ENCODE measurements around the gene FN3KRP.
A peak's percentile ranks its signal among the peaks of the same experiment; 100 is the strongest.

The FN3KRP gene

GRCh38 chr17:82687375-82687861, 29.1 kb upstream of the FN3KRP start:
- no peak for DNase-seq (ENCODE audit: low spot score)

- DNase-seq (ENCODE audit: low spot score) = no peak
Observed at GRCh38 chr17:82687871-82688270, 28.6 kb upstream of the FN3KRP start.

- no peak for DNase-seq (ENCODE audit: low spot score)
Observed at GRCh38 chr17:82689077-82689476, 27.4 kb upstream of the FN3KRP start.

- DNase-seq (ENCODE audit: low spot score) = no peak
Observed at GRCh38 chr17:82690786-82691489, 25.6 kb upstream of the FN3KRP start.

- no peak for DNase-seq (ENCODE audit: low spot score)
Observed at GRCh38 chr17:82691714-82692113, 24.8 kb upstream of the FN3KRP start.

GRCh38 chr17:82692268-82692667, 24.2 kb upstream of the FN3KRP start:
- no peak for DNase-seq (ENCODE audit: low spot score)

GRCh38 chr17:82693168-82693867, 23.2 kb upstream of the FN3KRP start:
- no peak for DNase-seq (ENCODE audit: low spot score)

- DNase-seq (ENCODE audit: low spot score) = no peak
Observed at GRCh38 chr17:82694647-82695046, 21.9 kb upstream of the FN3KRP start.

GRCh38 chr17:82696259-82696658, 20.2 kb upstream of the FN3KRP start:
- no peak for DNase-seq (ENCODE audit: low spot score)

- no peak for DNase-seq (ENCODE audit: low spot score)
Observed at GRCh38 chr17:82696916-82697807, 19.3 kb upstream of the FN3KRP start.

- DNase-seq (ENCODE audit: low spot score) = no peak
Observed at GRCh38 chr17:82697808-82698064, 18.8 kb upstream of the FN3KRP start.

- peak; percentile 99 for DNase-seq (ENCODE audit: low spot score)
Observed at GRCh38 chr17:82698065-82698973, 18.2 kb upstream of the FN3KRP start, which contains the start of gene RAB40B. TSS of gene RAB40B (minus strand) at chr17:82698698. CDS start at chr17:82698596, 102 bp downstream.

GRCh38 chr17:82698974-82699442, 17.5 kb upstream of the FN3KRP start:
- DNase-seq (ENCODE audit: low spot score) = no peak

- DNase-seq (ENCODE audit: low spot score) = no peak
Observed at GRCh38 chr17:82699551-82699950, 17.0 kb upstream of the FN3KRP start.

GRCh38 chr17:82702231-82702927, 14.1 kb upstream of the FN3KRP start:
- no peak for DNase-seq (ENCODE audit: low spot score)

- DNase-seq (ENCODE audit: low spot score) = no peak
Observed at GRCh38 chr17:82703036-82703745, 13.3 kb upstream of the FN3KRP start.

- no peak for DNase-seq (ENCODE audit: low spot score)
Observed at GRCh38 chr17:82703935-82704865, 12.3 kb upstream of the FN3KRP start.

GRCh38 chr17:82704886-82705285, 11.6 kb upstream of the FN3KRP start:
- DNase-seq (ENCODE audit: low spot score) = no peak

- DNase-seq (ENCODE audit: low spot score) = no peak
Observed at GRCh38 chr17:82705756-82706155, 10.8 kb upstream of the FN3KRP start.

Data from SK-N-DZ (cell line).